ENCODE data around the gene EFHC1. TPM values are rescaled to one million over a fixed set of nuclear protein-coding genes. Genes with fewer than 3 reads are reported as not detected.

The EFHC1 gene
- total RNA-seq, 1 experiment from 2014 or later = 26.9 TPM

DNA sequence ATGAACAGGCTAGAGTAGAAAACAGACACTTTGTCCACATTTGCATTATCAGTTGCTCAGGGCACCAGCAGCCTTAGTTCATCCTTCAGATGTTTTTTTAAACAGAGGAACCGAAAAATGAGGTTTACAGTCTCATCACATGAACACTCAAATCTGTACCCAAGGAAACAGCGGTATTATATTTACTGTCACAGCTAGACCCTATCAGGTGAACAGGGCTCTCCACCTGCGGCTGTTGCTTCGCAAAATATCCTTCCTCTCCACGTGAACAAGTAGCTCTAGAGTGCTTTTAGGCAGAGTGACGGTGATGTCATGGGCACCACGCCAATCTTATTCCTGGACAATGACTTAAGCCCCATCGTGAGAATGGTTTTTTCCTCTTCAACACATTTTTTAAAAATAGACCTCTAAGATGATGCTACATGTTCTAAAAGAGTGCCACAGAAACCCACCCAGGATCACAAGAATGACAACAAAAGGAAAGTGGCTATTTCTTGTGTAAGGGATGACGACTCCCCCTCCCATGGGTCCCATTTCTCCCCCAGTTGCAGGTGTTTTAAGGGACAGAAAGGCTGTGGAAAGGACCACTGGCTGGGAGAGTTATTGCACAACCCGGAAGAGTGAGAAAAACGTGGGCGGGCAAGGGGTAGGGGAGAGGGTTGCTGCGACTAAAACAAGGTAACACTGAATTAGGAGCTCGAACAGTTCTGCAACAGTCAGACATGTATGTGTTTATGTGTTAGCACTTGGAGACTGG, 77.7 kb downstream of the EFHC1 start:
- Mint-ChIP-seq H3K9me3 (ENCODE audit: unreplicated experiment) (no peaks in the 10 kb centered on the region), H3K27me3 (ENCODE audit: insufficient read depth, unreplicated experiment) (no peaks in the 10 kb centered on the region), H3K36me3 (ENCODE audit: insufficient read depth, unreplicated experiment) (peaks cover 14% of the 10 kb centered on the region), H3K27ac (ENCODE audit: low read depth, unreplicated experiment) (no peak overlapping the region), H3K4me1 (ENCODE audit: insufficient read depth, unreplicated experiment) (peaks cover 5% of the 10 kb centered on the region), H3K4me3 (ENCODE audit: unreplicated experiment) (no peak overlapping the region)
- ChIA-PET POLR2A (no interaction called here), CTCF (interaction anchor here (0.6 to 1.9 kb wide), 2 partner anchors 38 to 81 kb away, joined by 3 to 12 read pairs; no protein-coding TSS in a partner anchor)
- intact Hi-C loops (cut with micrococcal nuclease) = no loop called here
- no peak for DNase-seq (ENCODE audit: unreplicated experiment)
- TF ChIP-seq, protein P1, sequence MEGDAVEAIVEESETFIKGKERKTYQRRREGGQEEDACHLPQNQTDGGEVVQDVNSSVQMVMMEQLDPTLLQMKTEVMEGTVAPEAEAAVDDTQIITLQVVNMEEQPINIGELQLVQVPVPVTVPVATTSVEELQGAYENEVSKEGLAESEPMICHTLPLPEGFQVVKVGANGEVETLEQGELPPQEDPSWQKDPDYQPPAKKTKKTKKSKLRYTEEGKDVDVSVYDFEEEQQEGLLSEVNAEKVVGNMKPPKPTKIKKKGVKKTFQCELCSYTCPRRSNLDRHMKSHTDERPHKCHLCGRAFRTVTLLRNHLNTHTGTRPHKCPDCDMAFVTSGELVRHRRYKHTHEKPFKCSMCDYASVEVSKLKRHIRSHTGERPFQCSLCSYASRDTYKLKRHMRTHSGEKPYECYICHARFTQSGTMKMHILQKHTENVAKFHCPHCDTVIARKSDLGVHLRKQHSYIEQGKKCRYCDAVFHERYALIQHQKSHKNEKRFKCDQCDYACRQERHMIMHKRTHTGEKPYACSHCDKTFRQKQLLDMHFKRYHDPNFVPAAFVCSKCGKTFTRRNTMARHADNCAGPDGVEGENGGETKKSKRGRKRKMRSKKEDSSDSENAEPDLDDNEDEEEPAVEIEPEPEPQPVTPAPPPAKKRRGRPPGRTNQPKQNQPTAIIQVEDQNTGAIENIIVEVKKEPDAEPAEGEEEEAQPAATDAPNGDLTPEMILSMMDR (IDR thresholded peaks at IDR 0.05; ENCODE audit: unreplicated experiment) = no peak
- BruUV-seq (replicated peaks) = no TSS peak

DNA sequence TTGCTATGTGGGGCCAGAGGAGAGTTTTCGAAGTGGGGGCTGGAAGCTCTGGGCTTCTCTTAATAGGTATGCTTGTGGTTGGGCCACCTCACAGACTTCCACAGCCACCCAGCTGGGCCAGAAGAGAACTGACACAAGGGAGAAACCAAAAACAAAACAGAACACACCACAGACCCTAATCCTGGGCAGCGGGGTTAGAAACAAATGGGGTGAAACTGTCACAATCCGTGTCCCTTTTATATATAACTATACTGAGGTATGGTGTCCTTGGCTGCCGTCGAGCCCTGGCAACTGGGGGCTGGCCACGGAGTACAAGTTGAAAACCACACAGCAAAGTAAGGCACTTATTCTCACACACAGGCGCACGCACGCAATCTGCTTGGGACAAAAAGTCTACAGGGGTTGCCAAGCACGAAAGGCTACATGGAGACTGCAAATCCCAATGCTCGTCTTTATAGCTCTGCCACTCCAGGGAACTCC, 78.4 kb downstream of the EFHC1 start:
- DNase-seq (ENCODE audit: unreplicated experiment) = no peak
- TF ChIP-seq, protein P1 (IDR thresholded peaks at IDR 0.05; ENCODE audit: unreplicated experiment) = no peak
- Mint-ChIP-seq H3K4me1 (ENCODE audit: insufficient read depth, unreplicated experiment) (peaks cover 13% of the 10 kb centered on the region), H3K27me3 (ENCODE audit: insufficient read depth, unreplicated experiment) (no peaks in the 10 kb centered on the region), H3K36me3 (ENCODE audit: insufficient read depth, unreplicated experiment) (peaks cover 21% of the 10 kb centered on the region), H3K27ac (ENCODE audit: low read depth, unreplicated experiment) (no peak overlapping the region), H3K4me3 (ENCODE audit: unreplicated experiment) (no peak overlapping the region), H3K9me3 (ENCODE audit: unreplicated experiment) (no peaks in the 10 kb centered on the region)
- CTCF ChIA-PET = interaction anchor here (0.8 to 1.9 kb wide), 2 partner anchors 76 to 82 kb away, joined by 4 to 12 read pairs; no protein-coding TSS in a partner anchor
- intact Hi-C loops (cut with micrococcal nuclease) = no loop called here
- POLR2A ChIA-PET = interaction anchor here (0.6 to 1.4 kb wide), 3 partner anchors 79 to 549 kb away, joined by 3 read pairs; no protein-coding TSS in a partner anchor
- BruUV-seq (replicated peaks) = no TSS peak

DNA sequence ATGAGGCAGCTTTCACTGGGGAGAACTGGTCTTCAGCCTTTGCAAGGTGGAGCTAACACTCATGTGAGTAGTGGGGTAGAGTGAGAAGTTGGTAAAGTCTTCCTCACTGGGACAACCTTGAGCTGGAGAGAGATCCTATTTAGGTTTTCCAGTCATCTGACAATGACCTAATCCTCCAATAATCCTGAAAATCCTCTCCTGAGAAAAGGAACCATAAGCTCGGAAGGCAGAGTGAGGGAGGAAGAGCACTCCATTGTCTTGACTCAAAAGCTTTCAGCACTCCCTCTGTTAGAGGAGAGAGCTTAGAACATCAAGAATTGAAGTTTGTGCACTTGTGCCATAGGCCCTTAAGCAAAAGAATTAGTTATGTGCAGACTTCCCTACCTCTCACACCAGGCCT, 78.9 kb downstream of the EFHC1 start:
- peaks cover 17% of the 10 kb centered on the region for H3K4me1 Mint-ChIP-seq (ENCODE audit: insufficient read depth, unreplicated experiment)
- no peak overlapping the region for H3K27ac Mint-ChIP-seq (ENCODE audit: low read depth, unreplicated experiment)
- BruUV-seq (replicated peaks) = no TSS peak
- POLR2A ChIA-PET = interaction anchor here (0.6 to 1.4 kb wide), 5 partner anchors 45 to 549 kb away, joined by 3 read pairs; no protein-coding TSS in a partner anchor
- intact Hi-C loops (cut with micrococcal nuclease) = no loop called here
- H3K9me3 Mint-ChIP-seq (ENCODE audit: unreplicated experiment) = no peaks in the 10 kb centered on the region
- CTCF ChIA-PET = interaction anchor here (0.8 to 1.9 kb wide), 3 partner anchors 9 to 83 kb away, joined by 3 to 12 read pairs (median 4); no protein-coding TSS in a partner anchor
- TF ChIP-seq, protein P1 (IDR thresholded peaks at IDR 0.05; ENCODE audit: unreplicated experiment) = no peak
- no peak for DNase-seq (ENCODE audit: unreplicated experiment)
- no peaks in the 10 kb centered on the region for H3K27me3 Mint-ChIP-seq (ENCODE audit: insufficient read depth, unreplicated experiment)
- H3K36me3 Mint-ChIP-seq (ENCODE audit: insufficient read depth, unreplicated experiment) = peaks cover 25% of the 10 kb centered on the region
- no peak overlapping the region for H3K4me3 Mint-ChIP-seq (ENCODE audit: unreplicated experiment)

DNA sequence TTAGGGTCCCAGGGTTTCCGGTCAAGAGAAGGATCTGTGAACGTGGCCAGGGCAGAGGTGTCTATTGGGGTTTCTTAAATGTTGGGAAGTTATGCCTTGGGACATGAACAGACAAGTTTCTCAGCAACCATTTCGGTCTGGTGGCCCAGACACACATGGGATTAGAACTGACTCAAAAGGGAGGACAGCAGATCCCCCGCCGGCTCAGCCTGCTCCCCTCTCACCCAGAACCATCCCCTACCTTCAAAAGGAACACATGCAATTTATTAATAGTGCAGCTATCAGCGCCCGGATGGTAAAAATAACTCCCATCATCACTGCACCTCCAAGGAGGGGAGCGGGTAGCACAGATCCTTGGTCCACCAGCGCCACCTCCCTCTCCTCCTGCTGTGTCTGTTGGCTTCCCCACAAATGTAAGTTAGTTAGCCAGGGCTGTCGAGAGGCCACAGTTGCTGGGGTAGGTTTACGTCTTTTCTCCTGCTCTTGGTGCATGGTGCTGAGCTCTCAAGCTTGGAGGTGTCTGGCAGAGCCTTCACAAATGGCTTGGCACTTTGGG, 79.6 kb downstream of the EFHC1 start:
- TF ChIP-seq, protein P1 (IDR thresholded peaks at IDR 0.05; ENCODE audit: unreplicated experiment) = no peak
- peaks cover 21% of the 10 kb centered on the region for H3K4me1 Mint-ChIP-seq (ENCODE audit: insufficient read depth, unreplicated experiment)
- H3K27me3 Mint-ChIP-seq (ENCODE audit: insufficient read depth, unreplicated experiment) = no peaks in the 10 kb centered on the region
- H3K4me3 Mint-ChIP-seq (ENCODE audit: unreplicated experiment) = no peak overlapping the region
- DNase-seq (ENCODE audit: unreplicated experiment) = no peak
- H3K36me3 Mint-ChIP-seq (ENCODE audit: insufficient read depth, unreplicated experiment) = peaks cover 32% of the 10 kb centered on the region
- H3K9me3 Mint-ChIP-seq (ENCODE audit: unreplicated experiment) = no peaks in the 10 kb centered on the region
- intact Hi-C loops (cut with micrococcal nuclease) = loop anchor here (5.0 kb wide), 2 partner anchors 98 to 163 kb away; no protein-coding TSS in a partner anchor
- ChIA-PET CTCF (interaction anchor here (1.0 to 1.9 kb wide), 4 partner anchors 10 to 83 kb away, joined by 3 to 12 read pairs (median 4); no protein-coding TSS in a partner anchor), POLR2A (interaction anchor here (0.8 to 1.4 kb wide), 6 partner anchors 42 to 548 kb away, joined by 3 to 4 read pairs (median 3); no protein-coding TSS in a partner anchor)
- no TSS peak for BruUV-seq (replicated peaks)
- no peak overlapping the region for H3K27ac Mint-ChIP-seq (ENCODE audit: low read depth, unreplicated experiment)

Measured in MCF 10A (cell line).